HFFc6 (cell line): Measurements from ENCODE around the gene FPGT. TPM values are rescaled to one million over a fixed set of nuclear protein-coding genes. Genes with fewer than 3 reads are reported as not detected.
"Not testable (repeated sequence)": the region's sequence is repeated elsewhere in the genome, so short reads cannot be mapped to it uniquely, and the experiment has no call there.

Experiments
- DNase-seq: peaks from one replicate; pipeline ENCODE4 v3.0.0-alpha.2; 2018
- H3K27ac Mint-ChIP-seq: 2 replicates; pipeline ENCODE4 v1.8.0; 2020; ENCODE audit warnings: mild to moderate bottlenecking, mixed read lengths
- H3K27me3 Mint-ChIP-seq: 2 replicates; pipeline ENCODE4 v1.8.0; 2021; ENCODE audit warnings: mild to moderate bottlenecking, moderate library complexity, mixed read lengths; ENCODE audit not compliant: insufficient read depth
- H3K36me3 Mint-ChIP-seq: 2 replicates; pipeline ENCODE4 v1.8.0; 2021; ENCODE audit warnings: low read depth, mixed read lengths
- H3K4me1 Mint-ChIP-seq: 2 replicates; pipeline ENCODE4 v1.8.0; 2020; ENCODE audit warnings: low read depth, mixed read lengths
- H3K4me3 Mint-ChIP-seq: 2 replicates; pipeline ENCODE4 v1.8.0; 2020; ENCODE audit warnings: mild to moderate bottlenecking, moderate library complexity, mixed read lengths
- H3K9me3 Mint-ChIP-seq: 2 replicates; pipeline ENCODE4 v1.8.0; 2020; ENCODE audit warnings: mild to moderate bottlenecking, mixed read lengths
- long read RNA-seq: library from polyadenylated mRNA; unstranded; transcript quantifications from one replicate; pipeline ENCODE4 v2.0.0, GENCODE V29; 2019
- total RNA-seq, 6 experiments: library from RNA; stranded (reverse); fragmentation: NEBNext Ultra II Directional; extraction: Animal tissue kit (Norgen Biotek cat#: 25700); gene quantifications; 2 replicates in 1 of 6; 3 replicates in 5 of 6; pipeline ENCODE4 v1.2.3, GENCODE V29; 2021
- TF ChIP-seq, protein P1 (sequence below): fragments of 200-600 bp; sonication (generic); IDR thresholded peaks from 2 replicates; pipeline ENCODE4 v1.5.0; 2021; ENCODE audit warnings: antibody characterized with exemption, mild to moderate bottlenecking

The FPGT gene
- 10 to 100 TPM; 15.4 to 19.4 (median 17.4) TPM for total RNA-seq
- long read RNA-seq, transcript FPGT-202 (4 exons, 3,254 nt): major isoform, 12 of 15 reads
- long read RNA-seq, partial matches to known transcripts: 0 of 15 reads
- long read RNA-seq, other reads (novel, unspliced or antisense): 0 of 15 reads

GRCh38 chr1:74197657-74198552, at the start of gene FPGT, which contains the start of gene LRRIQ3:
Gene FPGT (plus strand): TSS chr1:74198242. CDS start chr1:74198279, 37 bp downstream.
Gene LRRIQ3 (minus strand): TSS chr1:74198176. CDS start chr1:74183684, 14,492 bp downstream.
- H3K4me1 Mint-ChIP-seq: peaks cover 20% of the 10 kb centered on the region
- H3K27me3 Mint-ChIP-seq: no peaks in the 10 kb centered on the region
- peak; percentile 96 for DNase-seq
- H3K36me3 Mint-ChIP-seq: no peaks in the 10 kb centered on the region
- peak within 1 kb of the TSS; percentile 99 for H3K27ac Mint-ChIP-seq
- no peaks in the 10 kb centered on the region for H3K9me3 Mint-ChIP-seq
- peak within 1 kb of the TSS; percentile 95 for H3K4me3 Mint-ChIP-seq
- TF ChIP-seq, protein P1, sequence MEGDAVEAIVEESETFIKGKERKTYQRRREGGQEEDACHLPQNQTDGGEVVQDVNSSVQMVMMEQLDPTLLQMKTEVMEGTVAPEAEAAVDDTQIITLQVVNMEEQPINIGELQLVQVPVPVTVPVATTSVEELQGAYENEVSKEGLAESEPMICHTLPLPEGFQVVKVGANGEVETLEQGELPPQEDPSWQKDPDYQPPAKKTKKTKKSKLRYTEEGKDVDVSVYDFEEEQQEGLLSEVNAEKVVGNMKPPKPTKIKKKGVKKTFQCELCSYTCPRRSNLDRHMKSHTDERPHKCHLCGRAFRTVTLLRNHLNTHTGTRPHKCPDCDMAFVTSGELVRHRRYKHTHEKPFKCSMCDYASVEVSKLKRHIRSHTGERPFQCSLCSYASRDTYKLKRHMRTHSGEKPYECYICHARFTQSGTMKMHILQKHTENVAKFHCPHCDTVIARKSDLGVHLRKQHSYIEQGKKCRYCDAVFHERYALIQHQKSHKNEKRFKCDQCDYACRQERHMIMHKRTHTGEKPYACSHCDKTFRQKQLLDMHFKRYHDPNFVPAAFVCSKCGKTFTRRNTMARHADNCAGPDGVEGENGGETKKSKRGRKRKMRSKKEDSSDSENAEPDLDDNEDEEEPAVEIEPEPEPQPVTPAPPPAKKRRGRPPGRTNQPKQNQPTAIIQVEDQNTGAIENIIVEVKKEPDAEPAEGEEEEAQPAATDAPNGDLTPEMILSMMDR: no peak

- H3K4me1 Mint-ChIP-seq: no peaks in the 10 kb centered on the region
- no peak for DNase-seq
- TF ChIP-seq, protein P1: no peak
Measured at GRCh38 chr1:74160046-74160445, 38.0 kb upstream of the FPGT start.

DNA sequence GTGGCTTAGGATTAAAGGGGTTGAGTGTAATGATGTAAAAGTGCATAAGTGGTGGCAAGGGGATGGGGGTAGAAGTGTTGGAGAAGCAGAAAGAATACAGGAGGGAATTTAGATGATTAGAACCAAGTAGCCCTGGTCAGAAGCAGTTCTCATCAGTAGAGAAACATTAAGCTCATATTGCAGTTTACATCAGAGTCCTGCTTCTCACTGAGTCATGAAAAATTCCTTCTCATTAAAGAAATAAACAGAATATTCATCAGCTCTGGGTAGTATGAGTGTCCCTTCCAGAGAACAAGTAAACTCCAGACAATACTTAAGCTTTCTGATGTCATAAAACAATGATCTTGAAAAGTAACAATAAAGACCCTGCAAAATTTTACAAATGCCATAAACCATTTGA, 36.5 kb upstream of the FPGT start:
- Mint-ChIP-seq H3K4me3 (no peak overlapping the region), H3K36me3 (no peaks in the 10 kb centered on the region), H3K27me3 (no peaks in the 10 kb centered on the region), H3K27ac (no peak overlapping the region), H3K9me3 (no peaks in the 10 kb centered on the region), H3K4me1 (no peaks in the 10 kb centered on the region)
- DNase-seq: no peak
- TF ChIP-seq, protein P1: no peak

More at GRCh38 chr1:74160046-74160445, 38.0 kb upstream of the FPGT start:
- Mint-ChIP-seq H3K9me3 (no peaks in the 10 kb centered on the region), H3K27me3 (no peaks in the 10 kb centered on the region), H3K36me3 (no peaks in the 10 kb centered on the region), H3K4me3 (no peak overlapping the region), H3K27ac (no peak overlapping the region)

DNA sequence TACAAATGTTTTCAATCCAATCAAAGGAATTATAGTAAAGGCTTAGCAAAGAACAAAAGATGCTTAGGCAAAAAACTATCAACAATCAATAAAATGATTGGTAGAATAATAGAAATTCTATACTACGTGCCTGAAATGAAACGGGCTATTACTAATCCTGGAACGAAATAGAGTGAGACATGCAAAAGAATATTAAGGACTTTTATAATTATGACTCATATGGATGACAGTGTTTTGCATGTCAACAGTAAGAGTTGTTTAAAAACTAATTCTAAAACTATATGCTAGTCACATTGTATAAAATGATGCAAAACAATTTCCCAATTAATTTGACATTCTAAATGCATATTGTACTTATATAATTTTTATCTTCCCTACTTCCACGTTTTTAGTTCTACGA, 35.7 kb upstream of the FPGT start:
- Mint-ChIP-seq H3K27me3 (no peaks in the 10 kb centered on the region), H3K4me3 (no peak overlapping the region), H3K4me1 (no peaks in the 10 kb centered on the region), H3K9me3 (no peaks in the 10 kb centered on the region), H3K27ac (no peak overlapping the region), H3K36me3 (no peaks in the 10 kb centered on the region)
- no peak for DNase-seq
- TF ChIP-seq, protein P1: no peak

DNA sequence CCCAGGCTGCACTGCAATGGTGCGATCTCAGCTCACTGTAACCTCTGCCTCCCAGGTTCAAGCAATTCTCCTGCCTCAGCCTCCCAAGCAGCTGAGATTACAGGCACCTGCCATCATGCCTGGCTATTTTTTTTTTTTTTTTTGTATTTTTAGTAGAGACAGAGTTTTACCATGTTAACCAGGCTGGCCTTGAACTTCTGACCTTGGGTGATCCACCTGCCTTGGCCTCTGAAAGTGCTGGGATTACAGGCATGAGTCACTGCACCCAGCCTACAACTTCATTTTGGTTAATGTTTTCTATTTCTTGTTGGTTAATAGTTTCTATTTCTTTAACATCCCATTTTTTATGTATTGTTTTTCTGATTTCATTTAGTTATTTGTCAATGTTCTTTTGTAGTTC, 23.6 kb upstream of the FPGT start:
- H3K36me3 Mint-ChIP-seq, H3K27ac Mint-ChIP-seq, H3K27me3 Mint-ChIP-seq, DNase-seq, H3K4me3 Mint-ChIP-seq, H3K4me1 Mint-ChIP-seq: not testable (repeated sequence)
- H3K9me3 Mint-ChIP-seq: peaks cover 15% of the 10 kb centered on the region

GRCh38 chr1:74180490-74180889, 17.6 kb upstream of the FPGT start:
- Mint-ChIP-seq H3K4me1 (no peaks in the 10 kb centered on the region), H3K27ac (no peak overlapping the region), H3K36me3 (no peaks in the 10 kb centered on the region), H3K4me3 (no peak overlapping the region), H3K9me3 (no peaks in the 10 kb centered on the region), H3K27me3 (no peaks in the 10 kb centered on the region)
- no peak for DNase-seq
- TF ChIP-seq, protein P1: no peak
